Epidermal melanocyte (primary cell): Measurements from ENCODE around the gene RNF135.
"Not testable (repeated sequence)": the region's sequence is repeated elsewhere in the genome, so short reads cannot be mapped to it uniquely, and the experiment has no call there.

Experiments
- DNase-seq: peaks from one replicate; pipeline ENCODE4 v3.0.0; 2011; ENCODE audit warnings: low spot score; ENCODE audit not compliant: insufficient read length

Gene RNF135

GRCh38 chr17:30954046-30954830 is 16.6 kb upstream of the RNF135 start:
- no peak for DNase-seq

- DNase-seq, result no peak
Measured at GRCh38 chr17:30956764-30957374, 14.0 kb upstream of the RNF135 start.

- DNase-seq, result no peak
Measured at GRCh38 chr17:30957741-30958140, 13.1 kb upstream of the RNF135 start.

GRCh38 chr17:30958187-30958586 is 12.7 kb upstream of the RNF135 start:
- no peak for DNase-seq

GRCh38 chr17:30961209-30962188 is 9.3 kb upstream of the RNF135 start:
- DNase-seq, result no peak

GRCh38 chr17:30964312-30964711 is 6.5 kb upstream of the RNF135 start:
- not testable (repeated sequence) for DNase-seq

GRCh38 chr17:30964876-30965275 is 6.0 kb upstream of the RNF135 start:
- DNase-seq, result no peak

GRCh38 chr17:30965686-30966085 is 5.2 kb upstream of the RNF135 start:
- DNase-seq, result no peak

GRCh38 chr17:30967911-30968310 is 2.9 kb upstream of the RNF135 start:
- not testable (repeated sequence) for DNase-seq

GRCh38 chr17:30969989-30970830 is 629 bp upstream of the RNF135 start:
- DNase-seq, result peak; percentile 46

- no peak for DNase-seq
Measured at GRCh38 chr17:30975042-30975820, 4.4 kb downstream of the RNF135 start.

- not testable (repeated sequence) for DNase-seq
Measured at GRCh38 chr17:30979919-30980318, 9.1 kb downstream of the RNF135 start.

- DNase-seq, result no peak
Measured at GRCh38 chr17:30981531-30982519, 11.0 kb downstream of the RNF135 start.

GRCh38 chr17:30982855-30983254 is 12.0 kb downstream of the RNF135 start:
- DNase-seq, result no peak

GRCh38 chr17:30990458-30990857 is 19.6 kb downstream of the RNF135 start:
- no peak for DNase-seq

- no peak for DNase-seq
Measured at GRCh38 chr17:30992551-30992950, 21.7 kb downstream of the RNF135 start.

GRCh38 chr17:30995347-30995746 is 24.5 kb downstream of the RNF135 start:
- no peak for DNase-seq

GRCh38 chr17:30996486-30996885 is 25.6 kb downstream of the RNF135 start:
- no peak for DNase-seq

GRCh38 chr17:30997270-30997669 is 26.4 kb downstream of the RNF135 start:
- DNase-seq, result no peak
